ENCODE results near the gene CACNA1H.

DNA sequence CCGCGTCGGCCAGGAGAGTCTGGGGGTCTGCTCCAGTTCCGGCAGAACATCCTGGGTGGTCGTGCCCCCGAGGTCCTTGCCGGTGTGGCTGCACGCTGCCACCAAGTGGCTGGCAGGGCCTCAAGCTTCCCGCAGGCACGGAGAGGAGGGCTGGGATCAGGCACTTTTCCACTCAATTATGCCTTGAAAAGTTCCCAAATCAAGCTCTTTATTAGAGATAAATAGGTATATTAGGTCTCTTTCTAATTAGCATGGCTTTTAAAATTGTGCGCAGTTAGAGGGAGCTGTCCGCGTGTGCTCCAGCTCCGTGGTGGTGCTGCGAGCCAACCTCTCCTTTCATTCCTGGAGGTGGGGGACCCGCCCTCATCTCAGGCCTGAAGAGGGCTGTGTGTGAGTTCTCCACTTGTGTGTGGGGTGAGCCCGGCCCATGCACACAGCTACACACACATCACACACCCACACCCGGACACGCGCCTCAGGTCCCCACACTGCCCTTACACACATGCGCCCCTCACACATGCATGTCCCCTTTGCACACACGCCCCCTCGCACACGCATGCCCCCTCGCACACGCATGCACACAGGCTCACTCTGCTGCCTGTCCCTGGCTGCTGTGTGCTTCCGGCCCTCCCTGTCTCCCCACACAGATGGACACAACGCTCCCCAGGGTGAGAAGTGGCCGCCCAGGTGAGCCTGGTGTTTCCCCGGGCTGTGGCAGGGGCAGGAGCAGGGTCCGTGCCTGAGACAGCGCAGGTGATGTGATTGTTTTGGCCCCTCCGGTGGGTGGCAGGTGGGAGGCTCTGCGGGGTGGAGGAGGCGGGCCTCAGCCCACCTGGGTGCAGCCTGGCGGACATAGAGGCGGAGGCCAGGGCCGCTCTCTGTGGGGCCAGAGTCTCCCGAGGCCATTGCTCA lies 28.8 kb downstream of the CACNA1H start:
- TF ChIP-seq, protein P1, sequence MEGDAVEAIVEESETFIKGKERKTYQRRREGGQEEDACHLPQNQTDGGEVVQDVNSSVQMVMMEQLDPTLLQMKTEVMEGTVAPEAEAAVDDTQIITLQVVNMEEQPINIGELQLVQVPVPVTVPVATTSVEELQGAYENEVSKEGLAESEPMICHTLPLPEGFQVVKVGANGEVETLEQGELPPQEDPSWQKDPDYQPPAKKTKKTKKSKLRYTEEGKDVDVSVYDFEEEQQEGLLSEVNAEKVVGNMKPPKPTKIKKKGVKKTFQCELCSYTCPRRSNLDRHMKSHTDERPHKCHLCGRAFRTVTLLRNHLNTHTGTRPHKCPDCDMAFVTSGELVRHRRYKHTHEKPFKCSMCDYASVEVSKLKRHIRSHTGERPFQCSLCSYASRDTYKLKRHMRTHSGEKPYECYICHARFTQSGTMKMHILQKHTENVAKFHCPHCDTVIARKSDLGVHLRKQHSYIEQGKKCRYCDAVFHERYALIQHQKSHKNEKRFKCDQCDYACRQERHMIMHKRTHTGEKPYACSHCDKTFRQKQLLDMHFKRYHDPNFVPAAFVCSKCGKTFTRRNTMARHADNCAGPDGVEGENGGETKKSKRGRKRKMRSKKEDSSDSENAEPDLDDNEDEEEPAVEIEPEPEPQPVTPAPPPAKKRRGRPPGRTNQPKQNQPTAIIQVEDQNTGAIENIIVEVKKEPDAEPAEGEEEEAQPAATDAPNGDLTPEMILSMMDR (IDR thresholded peaks at IDR 0.05; ENCODE audit: insufficient read depth, low read length, poor library complexity, severe bottlenecking), result no peak
- TF ChIP-seq EZH2phosphoT487 (conservative IDR thresholded peaks at IDR 0.05; ENCODE audit: low read length), result no peak

Measured in SU-DHL-6 (cell line).